LHCN-M2 (cell line): ENCODE data around the gene DOCK2. TPM values are rescaled to one million over a fixed set of nuclear protein-coding genes. Genes with fewer than 3 reads are reported as not detected.

Source experiments
- DNase-seq: peaks from one replicate; pipeline ENCODE4 v3.0.0-alpha.2; 2012; ENCODE audit warnings: low read depth
- total RNA-seq: library from RNA; depleted of rRNA; stranded (reverse); fragments of >200 nt; gene quantifications from 2 replicates; pipeline ENCODE4 v1.2.3, GENCODE V29; 2014

The DOCK2 gene
- total RNA-seq, 1 experiment from 2014 or later, result 6.1 TPM

DNA sequence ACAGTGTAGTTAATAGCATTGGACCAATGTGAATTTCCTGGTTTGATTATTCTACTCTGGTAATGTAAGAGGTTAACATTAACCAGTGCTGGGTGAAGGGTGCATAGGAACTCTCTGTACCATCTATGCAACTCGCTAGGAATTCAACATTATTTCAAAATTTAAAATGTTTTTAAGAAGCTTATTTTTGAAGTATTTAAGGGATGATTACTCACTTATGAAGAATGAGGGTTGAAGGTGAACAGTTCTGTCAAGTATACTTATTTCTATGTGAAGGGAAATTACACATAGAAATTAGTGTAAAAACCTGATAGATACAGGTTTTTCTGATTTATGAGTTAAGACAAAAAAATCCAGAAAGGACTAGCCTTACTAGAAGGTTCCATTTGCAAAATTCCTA is 177.4 kb downstream of the DOCK2 start:
- no peak for DNase-seq

GRCh38 chr5:169817031-169817430 is 180.0 kb downstream of the DOCK2 start:
- DNase-seq, result no peak

DNA sequence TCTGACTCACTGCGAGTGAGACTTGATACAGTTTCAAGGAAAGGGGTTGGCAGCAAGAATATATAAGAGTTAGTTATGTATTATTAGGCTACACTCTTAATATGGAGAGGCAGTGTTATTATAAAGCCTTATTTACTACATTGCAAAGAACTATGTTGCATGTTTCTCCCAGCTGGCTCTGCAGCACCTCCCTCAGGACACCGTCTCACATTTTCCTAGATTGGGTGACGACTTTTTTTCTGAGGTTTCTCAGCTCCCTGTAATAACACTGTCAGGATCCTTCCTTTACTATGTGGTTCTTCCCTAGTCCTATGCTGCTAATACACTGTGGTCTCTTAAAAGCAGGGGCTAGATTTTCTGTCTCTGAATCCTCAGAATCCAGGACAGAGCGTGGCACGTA is 189.5 kb downstream of the DOCK2 start:
- DNase-seq, result peak; percentile 18

GRCh38 chr5:169827769-169828168 is 190.7 kb downstream of the DOCK2 start:
- DNase-seq, result no peak

DNA sequence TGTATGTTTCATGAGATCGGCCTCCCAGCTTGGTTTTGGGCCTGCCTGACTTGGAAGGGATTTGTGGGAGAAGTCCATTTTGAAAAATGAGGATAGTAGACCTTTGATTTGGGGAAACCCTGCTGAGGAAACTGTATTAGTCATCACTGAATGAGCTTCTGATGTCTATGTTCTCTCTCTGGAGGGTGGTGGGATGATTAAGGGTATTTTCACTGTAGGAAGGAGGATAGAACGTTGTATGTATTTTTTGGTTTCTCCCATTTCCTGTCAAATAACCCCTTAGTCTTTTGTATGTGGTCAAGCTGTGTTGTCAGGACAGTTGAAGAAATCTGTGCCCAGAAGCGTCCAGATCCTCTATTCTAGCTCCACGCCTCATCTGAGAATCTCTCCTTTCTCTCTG is 191.3 kb downstream of the DOCK2 start:
- no peak for DNase-seq

DNA sequence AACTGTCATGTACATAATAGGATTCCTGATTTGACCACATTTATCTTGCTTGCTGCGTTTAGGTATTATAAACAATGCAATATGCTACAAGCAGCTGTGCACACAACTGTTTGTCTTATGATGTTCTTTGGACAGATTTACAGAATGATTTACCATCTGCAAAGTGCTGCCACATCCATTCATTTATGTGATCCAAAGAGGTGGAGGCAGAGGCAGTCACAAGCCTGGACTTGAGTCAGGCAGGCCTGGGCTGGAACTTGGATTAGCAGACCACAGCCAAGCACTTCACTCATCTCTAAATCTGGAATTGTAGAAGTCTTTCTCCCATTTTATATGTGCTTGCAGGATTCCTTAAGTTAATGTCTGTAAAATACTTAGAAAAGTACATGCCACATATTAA is 194.3 kb downstream of the DOCK2 start:
- peak; percentile 72 for DNase-seq

DNA sequence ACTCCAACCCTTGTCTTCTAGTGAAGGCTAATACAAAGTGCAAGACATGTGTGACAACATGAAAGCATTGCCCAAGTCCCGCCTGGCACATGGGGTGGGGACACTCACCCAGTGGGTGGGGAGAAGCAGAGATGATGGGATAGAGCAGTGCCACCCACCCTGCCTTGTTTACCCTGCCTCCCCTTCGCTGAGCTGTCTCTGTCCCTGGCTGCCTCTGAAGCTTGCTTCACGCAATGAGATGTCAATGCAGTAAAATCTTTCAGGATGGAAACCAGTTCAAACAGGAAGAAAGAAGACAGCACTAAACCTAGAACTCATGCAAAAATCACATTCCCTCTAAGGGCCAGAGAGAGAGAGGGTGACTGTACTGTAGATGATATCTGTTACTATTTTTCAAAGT is 195.2 kb downstream of the DOCK2 start:
- no peak for DNase-seq

DNA sequence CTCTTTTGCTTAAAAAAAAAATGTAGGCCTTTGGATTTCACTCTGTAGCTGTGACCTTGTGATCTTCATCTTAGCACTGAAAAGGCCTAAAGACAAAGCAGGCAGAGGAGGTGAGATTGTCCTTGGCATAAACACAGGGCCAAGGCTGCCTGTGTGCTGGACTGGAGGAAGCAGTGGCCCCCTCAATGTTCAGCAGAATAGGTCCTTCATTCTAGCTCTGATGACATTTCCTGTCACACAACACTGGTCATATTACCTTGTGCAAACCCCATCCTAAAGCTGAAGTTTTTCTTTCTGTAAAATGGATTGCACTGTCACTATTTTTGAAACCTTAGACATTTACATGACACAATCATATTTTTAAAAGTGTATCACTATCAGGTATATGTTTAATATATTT is 195.8 kb downstream of the DOCK2 start:
- no peak for DNase-seq

GRCh38 chr5:169833681-169834292 is 196.7 kb downstream of the DOCK2 start:
- peak; percentile 73 for DNase-seq

- DNase-seq, result peak; percentile 41
These were observed 197.5 kb downstream of the DOCK2 start for GRCh38 chr5:169834540-169834939.

GRCh38 chr5:169836835-169837536 is 199.9 kb downstream of the DOCK2 start:
- DNase-seq, result no peak

GRCh38 chr5:169837686-169838085 is 200.6 kb downstream of the DOCK2 start:
- DNase-seq, result no peak

- DNase-seq, result no peak
These were observed 201.6 kb downstream of the DOCK2 start for GRCh38 chr5:169838688-169839087.

DNA sequence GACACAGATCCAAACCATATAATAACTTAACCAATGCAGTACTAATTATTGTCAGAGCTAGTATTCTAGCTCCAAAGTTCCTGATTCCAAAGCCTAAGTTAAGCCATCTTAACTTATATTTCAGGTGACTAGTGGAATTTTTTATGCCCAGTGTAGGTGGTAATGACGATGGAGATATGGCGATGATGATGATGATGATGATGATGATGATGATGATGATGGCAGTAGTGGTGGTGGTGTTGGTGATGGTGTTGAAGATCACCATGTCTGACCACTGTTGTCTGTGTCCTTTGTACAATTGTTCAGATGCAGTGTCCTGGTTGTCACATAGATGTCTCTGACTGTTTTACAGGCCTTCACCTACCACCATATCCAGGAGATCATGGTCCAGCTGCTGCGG is 203.3 kb downstream of the DOCK2 start:
- DNase-seq, result no peak

DNA sequence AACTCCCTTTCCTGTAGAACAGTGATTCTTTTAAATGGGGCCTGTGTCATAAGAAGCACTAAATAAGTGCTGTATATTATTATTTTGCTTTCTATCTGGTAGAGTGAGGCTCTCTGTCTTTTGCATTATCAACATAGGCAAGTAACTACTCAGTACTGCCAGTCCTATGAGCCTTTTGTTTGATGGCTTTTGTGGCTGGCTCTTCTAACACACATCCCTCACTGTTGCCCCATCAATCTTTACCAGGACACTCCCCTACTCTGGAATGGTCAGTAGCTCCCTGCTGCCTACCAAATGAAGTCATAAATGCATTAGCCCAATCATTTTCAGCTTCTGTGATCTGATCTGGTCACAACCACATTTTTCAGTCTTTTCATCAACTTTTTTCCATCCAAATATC is 205.6 kb downstream of the DOCK2 start:
- no peak for DNase-seq

GRCh38 chr5:169847519-169847918 is 210.4 kb downstream of the DOCK2 start:
- DNase-seq, result no peak

DNA sequence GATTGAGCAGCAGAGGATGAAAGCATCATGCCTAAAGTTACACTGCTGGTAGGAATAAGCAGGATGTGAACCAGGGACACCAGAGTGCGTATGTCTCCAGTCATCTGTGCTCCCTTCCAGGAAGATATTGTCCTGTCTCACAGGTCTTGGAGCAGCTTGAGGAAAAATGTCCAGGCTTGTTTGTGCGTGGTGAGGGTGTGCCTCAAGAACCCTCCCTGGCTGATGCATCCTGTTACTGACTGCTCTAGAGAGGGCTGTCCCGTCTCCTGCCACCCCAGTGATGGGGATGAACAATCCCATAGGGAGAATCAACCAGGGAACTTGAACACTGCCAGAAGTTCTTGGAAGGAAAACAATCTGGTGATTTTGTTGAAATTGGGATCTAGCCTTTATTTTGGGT is 211.2 kb downstream of the DOCK2 start:
- no peak for DNase-seq

GRCh38 chr5:169848792-169849191 is 211.7 kb downstream of the DOCK2 start:
- no peak for DNase-seq

DNA sequence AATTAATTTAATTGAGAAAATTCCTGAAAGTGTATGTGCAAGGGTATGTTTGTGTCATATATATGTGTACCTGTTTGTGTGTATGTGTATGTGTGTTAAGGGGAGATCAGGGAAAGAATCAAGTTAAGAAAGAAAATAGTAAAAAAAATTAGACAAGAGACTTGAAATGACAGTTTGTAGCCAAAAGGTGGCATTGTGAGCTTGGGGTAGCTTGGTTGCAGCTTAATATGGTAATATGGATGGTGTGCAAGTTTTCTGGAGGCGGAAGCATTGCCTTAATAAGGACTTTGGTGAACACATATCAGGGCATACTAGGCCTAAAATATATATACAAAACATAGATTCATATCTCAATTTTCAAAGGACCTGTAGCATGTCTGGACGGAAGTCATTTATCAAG is 213.3 kb downstream of the DOCK2 start:
- DNase-seq, result no peak

- no peak for DNase-seq
These were observed 214.3 kb downstream of the DOCK2 start for GRCh38 chr5:169851321-169851850.

GRCh38 chr5:169856571-169856970 is 219.5 kb downstream of the DOCK2 start:
- peak; percentile 84 for DNase-seq

DNA sequence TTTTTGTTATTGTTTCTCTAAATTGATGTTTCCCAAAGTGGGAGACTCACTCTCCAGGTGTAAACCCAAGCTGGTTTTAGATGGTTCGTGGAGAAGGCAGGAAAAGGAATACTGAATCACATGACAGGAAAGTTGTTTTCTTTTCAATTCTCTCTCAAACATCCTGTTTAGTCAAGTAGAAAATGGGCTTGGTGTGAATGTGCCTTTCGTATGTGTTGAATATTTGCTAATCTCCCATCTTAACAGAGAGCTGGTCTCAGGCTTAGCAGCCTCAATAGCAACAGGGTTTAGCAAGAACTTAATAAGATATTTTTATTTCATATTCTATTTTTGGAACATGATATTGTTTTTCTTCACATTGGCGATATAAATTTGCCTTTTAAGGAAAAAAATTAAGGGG is 223.5 kb downstream of the DOCK2 start:
- DNase-seq, result no peak

DNA sequence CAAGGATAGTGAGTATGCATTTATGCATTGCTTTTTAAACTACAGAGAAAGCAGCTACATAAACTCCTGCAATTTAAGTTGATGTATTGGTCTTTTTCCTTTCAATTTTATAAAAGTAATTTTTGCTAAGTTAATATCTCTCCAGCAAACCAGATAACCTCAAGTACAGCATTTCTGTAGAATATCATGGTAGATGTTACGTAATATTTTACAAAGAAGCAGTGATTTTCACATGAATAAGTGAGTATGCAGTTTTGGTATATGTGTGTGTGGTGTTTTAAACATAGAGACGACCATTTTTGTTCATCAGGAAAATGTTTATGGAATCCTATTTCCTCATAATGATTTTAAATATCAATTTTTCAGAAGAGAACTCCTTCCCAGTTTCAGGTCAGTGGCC is 224.4 kb downstream of the DOCK2 start:
- DNase-seq, result no peak
